G401 (cell line): ENCODE results near the gene SNAP47. TPM values are rescaled to one million over a fixed set of nuclear protein-coding genes. Genes with fewer than 3 reads are reported as not detected.
A peak's percentile ranks its signal among the peaks of the same experiment; 100 is the strongest.

Experiments
- DNase-seq: peaks from one replicate; pipeline ENCODE4 v3.0.0-alpha.2; 2015; ENCODE audit warnings: low spot score
- in situ Hi-C: cut with HindIII; loops from 2 replicates; pipeline ENCODE4 v1.10.0; 2016; ENCODE audit warnings: low sequenced_read_pairs, mixed read lengths
- total RNA-seq: library from RNA; depleted of rRNA; stranded (reverse); fragments of >200 nt; shearing (Covaris generic); gene quantifications from 2 replicates; pipeline ENCODE4 v1.2.3, GENCODE V29; 2014

Gene SNAP47
- total RNA-seq, 1 experiment from 2014 or later: 72.9 TPM

DNA sequence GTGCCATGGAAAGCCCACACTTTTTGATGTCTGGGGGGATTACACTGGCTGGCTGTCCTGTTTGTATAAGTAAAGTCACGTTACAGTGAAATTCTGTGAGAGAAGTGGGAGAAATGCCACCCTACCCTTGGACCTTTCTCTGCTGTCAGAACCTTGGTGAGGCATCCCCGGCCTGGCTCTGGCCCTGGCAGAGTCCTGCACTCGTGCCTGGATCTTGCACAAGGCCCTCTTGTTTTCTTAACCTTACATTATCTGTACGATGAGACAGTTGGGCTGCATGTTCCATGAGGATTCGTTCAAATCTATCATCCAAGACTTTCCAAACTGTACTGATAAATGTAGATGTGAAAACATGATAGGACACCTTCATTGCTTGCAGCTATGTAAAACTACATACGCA is 11.4 kb downstream of the SNAP47 start:
- in situ Hi-C loops: no loop called here
- no peak for DNase-seq

DNA sequence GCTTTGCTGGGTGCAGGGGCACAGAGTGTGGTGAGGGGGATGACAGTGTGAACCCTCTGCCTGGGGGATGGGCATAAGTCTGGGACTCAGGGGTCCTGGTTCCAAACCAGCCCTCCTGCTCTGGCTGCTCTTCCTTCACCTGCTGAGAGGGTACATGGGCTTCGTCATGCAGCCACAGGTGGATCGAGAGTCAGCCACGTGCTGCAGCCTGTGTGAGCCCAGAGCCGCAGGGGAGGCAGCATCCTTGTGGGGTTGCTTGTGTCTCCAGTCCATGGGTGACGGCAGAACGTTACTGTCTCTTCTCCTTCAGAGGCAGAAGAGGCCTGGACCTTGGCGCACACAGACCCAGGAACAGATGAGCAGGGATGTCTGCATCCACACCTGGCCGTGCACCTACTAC is 12.1 kb downstream of the SNAP47 start:
- in situ Hi-C loops: no loop called here
- DNase-seq: no peak

DNA sequence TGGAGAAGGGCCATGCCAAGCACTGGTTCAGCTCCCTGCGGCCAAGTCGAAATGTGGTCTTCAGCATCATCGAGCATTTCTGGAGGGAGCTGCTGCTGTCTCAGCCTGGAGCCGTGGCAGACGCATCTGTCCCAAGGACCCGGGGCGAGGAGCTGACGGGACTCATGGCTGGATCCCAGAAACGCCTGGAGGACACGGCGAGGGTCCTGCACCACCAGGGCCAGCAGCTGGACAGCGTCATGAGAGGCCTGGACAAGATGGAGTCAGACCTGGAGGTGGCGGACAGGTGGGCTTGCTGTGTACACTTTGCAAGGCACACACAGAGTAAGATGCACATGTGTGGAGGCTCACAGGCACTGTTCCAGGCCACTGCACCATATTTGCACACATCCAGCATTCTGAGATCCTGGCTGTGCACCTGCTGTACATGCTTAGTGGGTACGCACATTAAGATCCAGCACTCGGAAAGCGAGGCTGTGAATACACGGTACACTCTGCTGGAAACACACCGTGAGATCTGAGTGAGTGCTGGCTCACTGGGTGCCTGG is 12.8 kb downstream of the SNAP47 start:
- in situ Hi-C loops: no loop called here
- DNase-seq: no peak

DNA sequence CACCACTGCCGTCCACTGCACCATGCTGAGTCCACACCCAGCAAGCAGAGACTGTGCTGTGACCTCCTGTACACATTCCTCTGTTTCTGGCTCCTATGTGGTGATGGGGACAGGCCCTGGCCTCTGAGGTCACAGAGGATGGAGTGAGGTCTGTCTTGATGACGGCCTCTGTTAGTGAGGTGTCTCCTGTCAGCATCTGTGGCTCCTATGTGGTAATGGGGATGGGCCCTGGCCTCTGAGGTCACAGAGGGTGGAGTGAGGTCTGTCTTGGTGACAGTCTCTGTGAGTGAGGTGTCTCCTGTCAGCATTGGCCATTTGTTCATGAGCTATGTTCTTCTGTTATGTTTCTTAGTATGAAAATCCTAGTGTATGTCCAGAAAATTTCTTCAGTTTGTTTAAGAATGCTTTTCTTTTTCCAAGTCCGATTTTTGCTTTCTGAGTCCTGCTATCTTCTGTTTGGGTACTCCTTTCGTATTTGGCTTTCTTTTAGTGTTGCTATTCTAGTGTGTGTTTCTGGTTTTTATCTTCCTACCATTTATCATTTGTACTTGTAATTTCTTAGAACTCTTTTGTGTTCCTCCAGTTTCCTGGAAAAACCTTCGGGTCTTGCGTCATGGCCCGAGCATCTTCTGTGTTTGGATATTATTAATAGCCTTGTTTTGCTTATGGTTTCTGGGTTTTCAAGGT is 13.4 kb downstream of the SNAP47 start:
- no peak for DNase-seq
- in situ Hi-C loops: no loop called here

DNA sequence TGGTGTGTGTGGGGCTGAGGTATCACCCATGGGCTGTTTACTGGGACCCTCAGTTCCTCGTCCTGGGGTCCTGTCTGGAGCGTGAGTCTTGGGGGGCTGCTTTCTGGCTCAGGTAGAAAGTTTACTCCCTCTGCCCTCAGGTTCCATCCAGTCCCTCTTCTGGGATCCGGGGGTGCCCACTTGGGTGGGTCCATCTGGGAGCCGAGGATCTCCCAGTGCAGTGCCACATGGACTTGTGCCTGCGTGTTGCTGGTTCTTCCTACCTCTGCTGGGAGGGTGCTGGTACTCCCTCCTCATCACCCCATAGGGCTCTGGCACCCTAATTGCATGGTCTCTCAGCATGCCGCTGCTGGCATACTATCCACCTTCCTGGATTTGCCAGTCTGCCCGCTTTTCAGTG is 14.0 kb downstream of the SNAP47 start:
- no peak for DNase-seq
- in situ Hi-C loops: no loop called here

DNA sequence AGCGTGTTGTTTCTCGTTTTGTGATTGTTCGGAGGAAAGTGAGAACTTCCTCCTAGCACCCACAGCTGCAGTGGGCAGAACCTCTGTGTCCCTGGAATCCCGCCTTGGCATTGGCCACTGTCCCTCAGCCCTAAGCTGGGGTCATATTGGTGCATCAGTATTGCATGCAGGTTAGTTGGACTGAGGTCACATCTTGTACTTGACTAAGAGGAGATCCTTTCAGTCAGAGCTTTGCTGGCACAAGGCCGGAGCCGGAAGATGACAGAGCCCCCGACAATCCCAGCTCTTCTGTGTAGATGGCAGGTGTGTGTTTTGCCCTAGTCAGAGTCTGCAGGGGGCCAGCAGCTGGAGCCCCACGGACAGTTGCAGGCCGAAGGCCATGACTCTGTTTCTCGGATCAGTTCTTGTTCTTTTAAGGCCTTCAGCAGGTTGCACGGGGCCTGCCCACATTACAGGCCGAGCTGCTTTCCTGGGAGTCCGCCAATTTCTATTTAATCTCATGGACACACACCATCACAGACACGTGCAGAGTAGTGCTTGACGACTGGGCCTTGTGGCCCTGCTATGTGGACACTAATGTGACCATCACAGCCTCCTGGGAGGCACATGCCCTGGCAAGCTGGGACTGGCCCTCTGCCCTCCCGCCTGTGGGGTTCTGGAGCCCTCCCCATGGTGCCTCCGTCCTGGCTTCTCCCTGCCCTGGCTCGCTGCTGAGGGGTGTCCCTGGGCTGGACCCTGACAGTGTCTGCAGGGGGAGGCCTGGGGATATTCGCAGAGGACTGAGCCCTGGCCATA is 14.9 kb downstream of the SNAP47 start:
- DNase-seq: peak; percentile 51
- in situ Hi-C loops: loop anchor here (10.0 to 25.0 kb wide), 2 partner anchors 55 to 187 kb away; partner anchors contain the start of gene WNT9A

DNA sequence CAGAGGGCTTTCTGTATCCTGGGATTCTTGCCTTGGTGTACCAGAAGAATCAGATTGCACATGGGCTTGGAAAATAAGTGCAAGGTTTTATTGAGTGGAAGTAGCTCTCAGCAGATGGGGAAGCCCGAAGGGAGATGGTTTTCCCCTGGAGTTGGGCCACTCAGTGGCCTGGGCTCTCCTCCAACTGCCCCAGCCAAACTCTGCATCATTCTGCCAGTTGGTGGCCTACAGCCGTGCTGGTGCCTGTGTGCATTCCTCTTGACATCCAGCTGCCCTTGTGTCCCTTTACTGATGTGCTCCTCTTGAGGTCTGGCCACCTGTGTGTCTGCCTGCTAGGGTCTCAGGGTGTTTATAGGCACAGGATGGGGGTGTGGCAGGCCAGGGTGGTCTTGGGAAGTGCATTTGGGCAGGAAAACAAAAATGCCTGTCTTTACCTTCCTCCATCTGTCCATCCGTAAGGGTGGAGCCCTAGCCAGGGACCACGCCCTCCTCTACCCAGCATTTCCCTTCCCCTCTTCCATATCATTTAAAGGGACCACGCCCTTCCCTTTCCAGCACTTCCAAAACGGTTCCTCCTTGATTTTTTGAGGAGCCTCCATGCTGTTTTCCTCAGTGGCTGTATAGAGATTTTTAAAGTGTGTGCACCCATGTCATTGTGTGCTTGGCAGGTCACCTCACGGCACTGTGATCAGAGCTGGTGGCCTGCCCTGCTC is 18.9 kb downstream of the SNAP47 start:
- in situ Hi-C loops: loop anchor here (10.0 to 25.0 kb wide), 2 partner anchors 59 to 183 kb away; partner anchors contain the start of gene WNT9A
- peak; percentile 72 for DNase-seq

DNA sequence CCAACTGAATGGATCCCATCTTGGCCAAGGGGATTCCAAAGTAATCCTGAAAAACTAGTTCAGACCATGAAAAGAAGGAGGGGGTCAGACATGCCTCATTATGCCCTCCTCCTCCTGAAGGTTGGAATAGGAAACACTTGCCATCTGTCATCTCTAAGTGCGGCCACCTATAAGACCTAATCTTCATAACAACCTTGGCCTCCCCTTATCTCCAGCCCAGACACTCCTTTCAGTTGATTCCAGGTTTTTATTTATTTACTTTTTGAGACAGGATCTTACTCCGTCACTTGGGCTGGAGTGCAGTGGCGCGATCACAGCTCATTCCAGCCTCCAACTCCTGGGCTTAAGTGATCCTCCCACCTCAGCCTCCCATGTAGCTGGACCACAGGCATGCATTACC is 19.7 kb downstream of the SNAP47 start:
- in situ Hi-C loops: loop anchor here (10.0 to 25.0 kb wide), 2 partner anchors 60 to 182 kb away; partner anchors contain the start of gene WNT9A

DNA sequence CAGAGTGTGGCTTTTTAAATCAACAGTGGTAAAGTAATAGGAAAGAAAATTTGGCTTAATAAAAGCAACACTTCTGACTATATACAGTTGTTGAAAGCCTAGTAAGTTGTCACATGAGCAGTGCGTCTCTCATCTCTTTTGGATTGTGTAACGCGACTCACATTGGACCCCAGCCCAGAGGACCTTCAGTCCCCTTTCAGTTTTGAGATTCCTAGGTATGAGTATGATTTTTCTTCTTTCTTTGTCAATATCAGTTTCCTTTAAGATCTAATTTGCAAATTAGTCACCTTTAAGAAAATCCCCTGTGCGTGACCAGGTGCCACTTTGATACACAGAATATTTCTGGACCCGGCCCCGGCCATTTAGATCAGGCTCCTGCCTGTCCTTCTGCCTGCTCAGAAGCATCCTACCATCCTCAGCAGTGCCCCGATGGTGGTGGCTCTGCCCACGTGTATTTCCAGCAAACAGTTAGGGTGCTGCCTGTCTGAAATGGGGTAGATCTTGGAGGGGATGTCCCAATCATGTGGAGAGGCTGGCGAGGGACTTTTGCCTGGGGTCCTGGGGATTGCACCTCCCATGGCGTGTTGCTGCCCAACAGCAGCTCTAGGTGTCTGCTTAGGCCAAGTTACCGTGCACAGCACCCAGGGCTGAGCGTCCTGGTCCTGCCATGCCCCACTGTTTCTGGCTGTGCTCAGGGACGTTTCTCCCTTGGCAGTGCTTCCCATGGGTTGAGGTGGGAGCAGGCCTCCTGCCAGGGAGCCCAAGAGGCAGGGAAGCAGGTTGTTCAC is 21.1 kb downstream of the SNAP47 start:
- DNase-seq: no peak
- in situ Hi-C loops: loop anchor here (10.0 to 25.0 kb wide), 2 partner anchors 62 to 181 kb away; partner anchors contain the start of gene WNT9A

More for the DNA sequence above, 19.7 kb downstream of the SNAP47 start:
- no peak for DNase-seq

DNA sequence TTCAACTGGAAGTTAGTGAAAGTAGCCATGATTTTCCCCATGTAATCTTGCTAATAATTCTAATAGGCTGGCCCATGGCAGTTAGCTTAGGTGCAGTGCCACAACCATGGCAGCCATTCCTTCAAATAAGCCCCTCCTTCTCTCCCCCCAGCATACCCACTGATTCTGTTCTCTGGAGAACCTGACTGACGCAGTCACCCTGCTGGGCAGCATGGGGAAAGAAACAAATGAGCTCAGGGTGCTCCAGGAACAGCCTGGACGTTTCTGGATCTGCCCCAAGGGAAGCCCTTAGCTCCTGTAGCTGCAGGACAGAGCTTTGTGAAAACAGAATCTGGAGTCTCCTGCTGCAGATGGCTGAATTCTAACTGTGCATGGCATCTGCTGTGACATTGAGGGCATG is 22.5 kb downstream of the SNAP47 start:
- DNase-seq: no peak
- in situ Hi-C loops: loop anchor here (10.0 to 25.0 kb wide), 2 partner anchors 63 to 180 kb away; partner anchors contain the start of gene WNT9A

DNA sequence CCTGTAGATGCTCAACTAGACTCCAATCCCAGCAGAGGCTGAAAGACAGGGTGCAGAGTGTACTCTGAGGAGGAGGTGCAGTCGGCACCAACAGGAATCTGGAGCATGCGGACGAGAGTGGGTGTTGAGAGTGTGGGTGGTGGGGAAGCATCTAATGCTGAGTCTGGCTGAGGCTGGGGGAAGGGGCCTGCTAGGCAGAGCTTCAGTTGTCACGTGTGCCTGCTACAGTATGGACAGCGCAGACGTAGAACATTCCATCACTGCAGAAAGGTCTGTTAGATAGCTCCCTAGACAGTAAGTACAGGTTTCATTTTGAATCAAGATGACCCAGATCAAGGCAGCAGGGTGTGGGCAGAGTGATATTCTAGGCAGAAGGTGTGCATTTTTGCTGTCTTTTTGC is 23.1 kb downstream of the SNAP47 start:
- no peak for DNase-seq
- in situ Hi-C loops: loop anchor here (10.0 to 25.0 kb wide), 2 partner anchors 64 to 179 kb away; partner anchors contain the start of gene WNT9A

DNA sequence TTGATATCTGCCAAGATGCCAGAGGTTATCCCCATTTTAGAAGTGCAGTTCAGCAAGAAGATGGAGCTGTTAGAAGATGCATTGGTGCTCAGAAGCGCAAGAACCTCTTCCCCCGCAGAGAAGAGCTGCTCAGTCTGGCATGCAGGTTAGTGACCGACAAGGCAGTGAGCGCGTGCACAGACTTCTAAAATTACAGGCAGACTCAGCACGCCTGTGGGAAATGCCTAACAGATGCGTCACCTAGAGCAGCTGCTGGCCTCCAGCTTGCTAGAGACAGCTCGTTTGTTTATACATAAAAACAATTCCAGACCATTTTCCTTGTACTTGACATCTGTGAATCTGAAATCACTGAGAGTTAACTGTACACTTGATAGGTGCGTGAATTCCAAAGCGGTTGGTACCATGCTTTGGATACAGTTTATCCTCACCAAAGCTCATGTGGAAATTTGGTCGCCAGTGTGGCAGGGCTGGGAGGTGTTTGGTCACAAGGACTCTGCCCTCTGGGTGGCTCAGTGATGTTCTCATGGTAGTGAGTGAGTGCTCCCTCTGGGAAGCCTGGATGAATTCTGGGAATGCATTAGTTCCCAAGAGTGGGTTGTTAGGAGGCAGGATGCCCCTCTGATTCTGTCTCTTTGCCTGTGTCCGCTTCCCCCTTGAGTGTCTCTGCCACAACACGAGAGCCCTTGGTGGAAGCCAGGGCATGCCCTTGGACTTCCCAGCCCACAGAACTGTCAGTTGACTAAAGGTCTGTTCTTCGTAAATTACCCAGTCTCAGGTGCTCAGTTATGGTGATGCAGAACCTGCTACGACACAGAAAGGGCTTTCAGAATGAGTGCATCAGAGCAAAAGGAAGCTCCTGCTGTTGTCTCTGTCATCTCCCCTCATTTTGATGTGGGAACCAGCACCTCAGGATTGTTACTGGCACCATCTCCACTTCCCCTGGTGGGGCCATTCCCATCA is 24.4 kb downstream of the SNAP47 start:
- no peak for DNase-seq
- in situ Hi-C loops: loop anchor here (10.0 to 25.0 kb wide), 2 partner anchors 65 to 178 kb away; partner anchors contain the start of gene WNT9A

DNA sequence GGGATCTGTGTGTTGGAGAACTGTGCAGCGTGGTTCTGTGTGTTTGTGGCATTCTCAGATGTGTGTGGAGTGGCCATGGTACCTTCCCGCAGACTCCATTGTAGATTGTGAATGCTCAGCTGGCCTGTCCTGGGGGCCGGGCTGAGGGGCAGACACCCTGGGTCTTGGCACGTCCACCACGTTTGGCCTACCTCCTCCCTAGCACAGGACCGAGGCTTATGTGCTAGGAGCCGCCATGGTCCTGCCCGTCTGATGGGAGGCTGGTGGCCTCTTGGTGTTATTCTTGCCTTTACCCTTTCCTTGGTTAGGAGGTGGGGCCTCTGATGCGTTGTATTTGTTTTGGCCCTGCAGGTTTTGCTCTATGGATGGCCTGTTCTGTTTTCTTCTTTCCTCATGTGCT is 25.1 kb downstream of the SNAP47 start:
- in situ Hi-C loops: loop anchor here (25.0 kb wide), 1 partner anchor 177 kb away; the partner anchor contains the start of gene WNT9A
- DNase-seq: no peak

DNA sequence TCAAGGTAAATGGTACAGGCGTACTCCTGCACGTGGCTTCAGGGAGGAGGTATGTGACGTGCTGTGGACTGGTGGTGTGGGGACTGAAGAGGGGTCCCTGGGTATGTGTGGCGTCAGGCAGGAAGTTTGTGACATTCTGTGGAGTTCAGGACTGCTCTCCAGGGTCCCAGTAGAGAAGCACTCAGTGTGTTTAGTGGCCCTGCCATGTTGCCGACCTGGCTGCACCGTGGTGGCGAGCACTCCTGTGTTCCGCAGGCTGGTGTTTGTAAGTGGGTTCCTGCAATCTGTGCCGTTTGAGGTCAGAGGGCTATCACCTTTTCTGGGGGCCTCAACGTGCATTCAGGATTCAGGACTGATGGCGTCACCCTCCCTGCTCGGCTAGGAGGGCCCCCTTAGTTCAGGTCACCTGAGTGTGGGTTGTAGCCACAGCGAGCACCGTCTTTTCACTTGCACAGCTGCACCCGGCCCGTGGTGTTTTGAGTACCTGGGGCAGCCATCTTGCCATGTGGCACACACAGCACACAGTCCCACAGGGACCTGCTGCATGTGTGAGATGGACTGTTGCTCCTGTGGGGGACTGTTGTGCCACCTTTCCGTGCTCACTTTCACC is 26.5 kb downstream of the SNAP47 start:
- no peak for DNase-seq
- in situ Hi-C loops: loop anchor here (25.0 kb wide), 1 partner anchor 176 kb away; the partner anchor contains the start of gene WNT9A

DNA sequence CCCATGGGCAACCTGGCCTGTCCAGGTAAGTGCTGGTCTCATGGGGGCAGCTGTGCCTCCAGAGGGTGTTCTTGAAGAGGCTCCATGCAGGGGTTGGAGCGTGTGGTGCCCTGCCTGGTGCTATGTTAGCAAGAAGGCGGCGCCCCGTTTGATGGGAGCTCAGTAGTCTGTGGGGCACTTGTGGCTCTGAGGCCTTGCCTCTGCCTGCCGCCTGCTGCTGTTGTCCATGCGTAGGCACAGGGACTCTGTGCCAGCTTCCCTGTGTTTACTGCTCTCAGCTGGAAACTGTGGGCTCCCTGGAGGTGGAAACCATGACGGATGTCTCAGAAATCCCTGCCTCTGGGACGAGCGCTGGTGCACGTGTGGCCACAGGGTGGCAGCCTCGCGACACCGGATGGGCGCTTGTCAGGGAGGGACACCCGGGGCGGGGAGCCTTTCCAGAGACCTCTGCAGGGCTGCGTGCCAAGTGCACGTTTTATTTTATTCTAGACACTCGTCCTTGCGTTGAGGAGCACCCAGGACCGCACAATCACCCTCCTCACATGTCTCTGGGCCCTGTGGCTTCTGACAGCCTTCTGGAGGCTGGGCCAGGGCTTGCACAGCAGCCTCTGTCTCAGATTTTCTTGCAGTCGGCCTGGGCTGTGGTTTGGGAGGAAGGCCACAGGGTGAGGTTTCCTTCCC is 27.1 kb downstream of the SNAP47 start:
- peak; percentile 80 for DNase-seq
- in situ Hi-C loops: loop anchor here (25.0 kb wide), 1 partner anchor 175 kb away; the partner anchor contains the start of gene WNT9A
